GM19438 (cell line): Measurements from ENCODE around the gene CMC1.

Experiments used
- ATAC-seq: cut with Tn5 transposase; IDR thresholded peaks from one replicate; pipeline ENCODE4 v1.9.1; 2021; ENCODE audit warnings: low read depth; ENCODE audit not compliant: unreplicated experiment

The CMC1 gene

GRCh38 chr3:28295898-28296490 is 54.6 kb downstream of the CMC1 start:
- ATAC-seq = no peak

DNA sequence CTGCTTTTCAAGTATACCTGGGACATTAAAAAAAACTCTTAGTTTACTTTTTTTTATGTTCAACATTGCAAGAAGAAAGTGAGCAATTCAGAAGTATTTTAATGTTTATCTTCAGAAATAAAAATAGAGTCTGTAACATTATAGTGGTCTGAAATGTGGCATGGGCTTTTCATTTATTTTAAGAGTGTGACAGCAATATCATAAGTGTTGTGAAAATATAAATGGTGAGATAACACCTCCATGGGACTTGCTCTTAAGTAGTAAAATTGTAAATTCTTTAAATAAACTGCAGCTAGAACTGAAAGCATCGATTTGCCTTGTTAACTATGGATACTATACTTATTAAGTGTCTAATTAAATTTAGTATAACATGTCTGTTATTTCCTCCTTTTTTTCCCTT is 58.3 kb downstream of the CMC1 start:
- no peak for ATAC-seq

- no peak for ATAC-seq
Observed at GRCh38 chr3:28300345-28300962, 59.0 kb downstream of the CMC1 start.

DNA sequence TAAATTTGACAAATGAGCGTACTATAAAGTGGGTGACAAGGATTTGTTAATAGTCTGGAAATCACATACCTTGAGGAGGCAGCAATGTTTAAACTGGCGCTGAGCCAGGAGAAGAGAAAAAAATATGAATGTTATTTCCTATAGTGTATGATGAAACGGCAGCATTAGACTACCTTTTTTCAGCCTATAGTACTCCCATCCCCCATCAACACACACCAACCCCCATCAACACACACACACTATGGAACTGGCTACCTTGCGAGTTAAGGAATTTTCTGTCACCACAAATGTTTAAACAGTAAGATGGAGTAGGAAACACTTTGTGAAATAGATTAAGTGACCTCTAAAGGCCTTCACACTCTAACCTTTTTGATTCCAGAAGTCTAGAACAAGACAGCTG is 60.3 kb downstream of the CMC1 start:
- ATAC-seq = no peak

DNA sequence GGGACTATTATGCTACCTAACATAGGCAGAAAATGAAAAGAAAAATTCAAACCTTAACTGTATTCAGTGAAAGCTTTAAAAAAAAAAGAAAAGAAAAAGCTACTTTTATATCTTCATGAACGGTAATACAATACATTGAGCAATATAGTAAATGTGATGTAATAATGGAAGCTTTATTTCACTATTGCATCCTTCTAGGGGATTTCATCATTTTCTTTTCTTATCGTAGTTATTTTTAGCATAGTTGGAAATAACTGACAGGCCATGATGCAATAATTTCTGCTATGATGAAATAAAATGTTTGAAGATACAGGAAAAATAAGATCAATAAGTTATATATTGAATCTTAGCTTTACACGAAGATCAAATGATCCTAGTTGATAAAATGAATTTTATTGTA is 66.8 kb downstream of the CMC1 start:
- no peak for ATAC-seq

DNA sequence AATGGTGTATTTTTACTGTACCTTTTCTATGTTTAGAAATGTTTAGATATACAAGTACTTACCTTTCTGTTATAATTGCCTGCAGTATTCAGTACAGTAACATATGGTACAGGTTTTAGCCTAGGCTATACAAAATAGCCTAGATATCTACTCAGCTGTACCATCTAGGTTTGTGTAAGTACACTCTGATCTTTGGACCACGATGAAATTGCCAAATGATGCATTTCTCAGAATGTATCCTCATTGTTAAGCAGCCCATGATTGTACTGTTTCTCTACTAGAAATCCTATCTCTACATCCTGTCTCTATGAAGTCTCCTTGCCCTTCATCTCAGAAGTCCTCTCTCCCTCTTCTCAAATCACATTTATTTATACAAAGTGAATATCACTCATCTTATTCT is 74.3 kb downstream of the CMC1 start:
- no peak for ATAC-seq

GRCh38 chr3:28316226-28316625 is 74.8 kb downstream of the CMC1 start:
- no peak for ATAC-seq

GRCh38 chr3:28317438-28318022 is 76.1 kb downstream of the CMC1 start:
- peak; percentile 96 for ATAC-seq

- ATAC-seq = no peak
Observed at GRCh38 chr3:28320981-28321380, 79.6 kb downstream of the CMC1 start.

GRCh38 chr3:28322464-28322863 is 81.0 kb downstream of the CMC1 start:
- ATAC-seq = no peak

DNA sequence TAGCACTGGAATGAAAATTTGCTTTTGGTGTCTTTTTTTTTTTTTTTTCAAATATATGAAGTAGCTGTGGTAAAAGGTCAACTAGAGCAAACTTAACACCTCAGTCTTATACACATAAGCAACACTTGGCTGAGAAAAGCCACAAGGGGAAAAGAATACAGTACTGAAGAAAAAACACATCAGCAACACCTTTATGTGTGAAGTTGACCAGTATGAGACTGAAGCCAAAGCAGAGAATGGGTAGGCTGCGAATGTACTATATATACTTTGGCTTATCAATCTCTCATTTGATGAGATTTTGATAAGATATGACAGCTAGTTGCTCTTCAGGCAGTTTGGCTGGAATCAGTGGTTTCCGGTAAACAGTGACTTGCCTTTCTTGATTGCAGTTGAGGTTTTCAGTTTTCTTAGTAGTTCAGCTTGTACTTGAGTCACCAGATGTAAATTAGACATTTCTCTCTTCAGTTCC is 85.1 kb downstream of the CMC1 start:
- ATAC-seq = peak; percentile 88

DNA sequence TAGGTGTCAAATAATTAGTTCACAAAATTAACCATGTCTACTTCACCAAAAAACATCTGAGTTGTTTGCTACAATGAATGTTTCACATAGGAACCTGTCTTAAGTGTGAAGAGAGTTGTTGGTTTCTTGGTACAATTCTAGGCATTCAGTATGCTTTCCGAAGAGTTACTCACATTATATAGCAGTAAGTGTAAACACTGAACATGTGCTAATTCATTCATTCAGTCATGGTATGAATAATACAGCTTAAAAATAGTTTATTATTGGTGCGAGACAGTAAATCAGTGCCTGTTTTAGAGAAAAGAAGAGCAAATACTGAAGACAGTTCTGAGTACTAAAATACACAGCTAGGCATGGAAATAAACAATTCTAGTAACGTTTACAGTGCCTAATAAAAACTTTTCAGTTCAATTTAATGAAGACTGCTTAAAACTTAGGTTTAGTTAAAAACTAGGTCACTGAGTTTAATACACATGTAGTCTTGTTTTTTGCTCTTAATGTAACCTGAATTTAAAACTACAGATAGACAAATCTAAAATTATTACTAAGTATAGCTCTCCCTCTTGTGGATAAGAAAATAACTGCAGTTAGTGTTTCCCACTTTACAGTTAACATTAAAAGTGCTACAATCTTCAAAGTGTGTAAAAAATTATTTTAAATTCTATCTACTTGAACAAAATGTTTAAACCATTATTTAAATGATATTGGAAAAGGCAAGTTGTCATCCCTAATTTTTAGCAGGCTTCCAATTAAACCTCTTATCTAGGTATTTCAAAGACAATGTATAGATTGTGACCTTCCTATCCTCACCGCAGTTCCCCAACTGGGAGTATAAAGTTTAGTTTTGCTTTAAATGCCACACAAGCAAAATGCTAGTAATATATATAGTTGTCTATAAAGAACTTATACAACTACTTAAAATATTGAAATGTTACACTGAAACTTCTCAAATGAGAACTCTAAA is 87.1 kb downstream of the CMC1 start:
- ATAC-seq = no peak

DNA sequence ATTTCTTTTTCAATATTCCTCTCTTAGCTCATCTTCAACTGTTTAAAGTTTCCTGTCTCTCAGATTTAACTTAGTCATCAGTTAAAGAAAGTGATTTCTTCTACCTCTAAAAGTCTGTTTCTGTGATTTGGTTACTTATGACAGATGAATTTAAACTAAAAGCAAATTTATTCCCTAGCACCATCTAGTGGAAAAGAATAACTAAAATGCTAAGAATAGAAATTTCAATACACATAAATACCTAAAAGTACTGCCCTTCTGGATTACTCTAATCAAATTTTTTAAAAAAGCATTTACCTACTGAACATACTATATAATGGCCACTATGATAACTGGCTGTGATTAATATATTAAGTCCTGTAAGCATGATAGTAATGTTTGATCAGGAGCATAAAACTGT is 93.1 kb downstream of the CMC1 start:
- ATAC-seq = no peak

DNA sequence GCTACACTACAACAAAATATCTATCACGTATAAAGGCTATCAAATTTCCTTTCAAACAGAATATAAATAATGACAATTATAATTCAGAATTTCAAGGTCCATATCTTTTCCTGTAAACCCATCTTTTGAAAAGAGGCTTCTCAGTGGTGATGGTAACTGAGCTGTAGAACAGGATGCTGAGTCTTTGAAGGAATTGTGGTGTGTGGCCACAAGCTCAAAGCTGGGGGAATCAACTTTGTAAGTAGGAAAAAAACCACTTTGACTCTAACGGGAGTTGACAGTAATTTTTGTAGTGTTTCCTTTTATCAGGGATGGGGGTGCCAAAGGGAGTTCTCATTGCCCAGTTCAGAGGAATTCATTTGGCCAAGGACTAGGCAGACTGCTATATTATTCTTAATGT is 93.8 kb downstream of the CMC1 start:
- no peak for ATAC-seq

DNA sequence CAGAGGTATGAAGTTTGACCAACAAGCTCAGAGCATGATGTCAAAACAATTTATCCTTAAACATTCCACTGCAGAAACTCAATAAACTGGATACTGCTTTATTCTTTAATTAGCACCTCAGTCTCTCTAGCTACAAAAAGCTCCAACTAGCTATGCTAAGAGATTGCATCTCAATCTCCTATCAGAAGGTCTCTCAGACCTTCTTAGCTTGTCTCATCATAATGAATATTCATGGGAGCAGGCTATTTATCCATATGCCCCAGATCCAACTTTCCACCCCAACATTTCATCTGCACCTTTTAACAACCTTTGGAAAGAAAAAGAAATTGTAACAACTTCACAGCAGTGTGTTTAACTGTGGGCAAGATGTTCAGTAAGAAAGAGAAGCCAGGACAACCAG is 95.8 kb downstream of the CMC1 start:
- ATAC-seq = no peak

DNA sequence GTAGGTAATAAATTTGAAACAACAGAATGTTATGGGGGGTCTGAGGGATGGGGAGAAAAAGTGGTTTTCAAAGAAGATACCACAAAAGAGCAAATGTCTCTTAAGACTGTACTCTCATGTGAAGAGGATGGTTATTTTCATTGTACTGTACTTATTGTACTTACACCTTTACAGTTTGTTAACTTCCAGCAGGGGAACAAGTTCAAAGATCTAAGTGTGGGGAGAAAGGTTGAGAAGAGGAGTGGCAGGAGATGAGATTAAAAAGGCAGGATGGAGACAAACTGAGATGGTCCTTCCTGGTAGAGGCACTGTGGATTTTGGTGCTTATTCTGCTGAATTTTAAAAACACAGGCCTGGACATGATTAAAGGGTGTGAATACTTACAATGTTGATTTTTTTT is 101.7 kb downstream of the CMC1 start:
- ATAC-seq = no peak

GRCh38 chr3:28345690-28346089 is 104.3 kb downstream of the CMC1 start:
- no peak for ATAC-seq

- no peak for ATAC-seq
Observed at GRCh38 chr3:28347374-28348264, 106.2 kb downstream of the CMC1 start.

DNA sequence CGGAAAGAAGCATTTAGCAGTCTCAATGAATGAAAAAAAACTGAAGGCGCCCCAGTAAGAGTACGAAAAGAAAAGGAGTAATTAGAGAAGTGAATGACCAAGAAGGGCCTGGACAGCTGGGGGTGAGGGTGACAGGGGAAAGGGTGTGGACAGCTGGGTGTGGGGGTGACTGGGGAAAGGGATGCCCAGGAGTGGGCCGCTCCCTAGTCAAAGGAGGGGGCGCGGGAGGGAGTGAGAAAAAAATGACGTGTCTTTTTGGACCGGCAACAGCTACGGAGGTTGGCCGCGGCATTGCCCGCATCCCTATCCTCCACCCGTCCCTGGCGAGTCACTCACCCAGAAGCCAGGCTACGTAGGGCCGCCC is 106.8 kb downstream of the CMC1 start:
- ATAC-seq = no peak
